Measurements from ENCODE around the gene EDIL3.

The EDIL3 gene, protein sequence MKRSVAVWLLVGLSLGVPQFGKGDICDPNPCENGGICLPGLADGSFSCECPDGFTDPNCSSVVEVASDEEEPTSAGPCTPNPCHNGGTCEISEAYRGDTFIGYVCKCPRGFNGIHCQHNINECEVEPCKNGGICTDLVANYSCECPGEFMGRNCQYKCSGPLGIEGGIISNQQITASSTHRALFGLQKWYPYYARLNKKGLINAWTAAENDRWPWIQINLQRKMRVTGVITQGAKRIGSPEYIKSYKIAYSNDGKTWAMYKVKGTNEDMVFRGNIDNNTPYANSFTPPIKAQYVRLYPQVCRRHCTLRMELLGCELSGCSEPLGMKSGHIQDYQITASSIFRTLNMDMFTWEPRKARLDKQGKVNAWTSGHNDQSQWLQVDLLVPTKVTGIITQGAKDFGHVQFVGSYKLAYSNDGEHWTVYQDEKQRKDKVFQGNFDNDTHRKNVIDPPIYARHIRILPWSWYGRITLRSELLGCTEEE

DNA sequence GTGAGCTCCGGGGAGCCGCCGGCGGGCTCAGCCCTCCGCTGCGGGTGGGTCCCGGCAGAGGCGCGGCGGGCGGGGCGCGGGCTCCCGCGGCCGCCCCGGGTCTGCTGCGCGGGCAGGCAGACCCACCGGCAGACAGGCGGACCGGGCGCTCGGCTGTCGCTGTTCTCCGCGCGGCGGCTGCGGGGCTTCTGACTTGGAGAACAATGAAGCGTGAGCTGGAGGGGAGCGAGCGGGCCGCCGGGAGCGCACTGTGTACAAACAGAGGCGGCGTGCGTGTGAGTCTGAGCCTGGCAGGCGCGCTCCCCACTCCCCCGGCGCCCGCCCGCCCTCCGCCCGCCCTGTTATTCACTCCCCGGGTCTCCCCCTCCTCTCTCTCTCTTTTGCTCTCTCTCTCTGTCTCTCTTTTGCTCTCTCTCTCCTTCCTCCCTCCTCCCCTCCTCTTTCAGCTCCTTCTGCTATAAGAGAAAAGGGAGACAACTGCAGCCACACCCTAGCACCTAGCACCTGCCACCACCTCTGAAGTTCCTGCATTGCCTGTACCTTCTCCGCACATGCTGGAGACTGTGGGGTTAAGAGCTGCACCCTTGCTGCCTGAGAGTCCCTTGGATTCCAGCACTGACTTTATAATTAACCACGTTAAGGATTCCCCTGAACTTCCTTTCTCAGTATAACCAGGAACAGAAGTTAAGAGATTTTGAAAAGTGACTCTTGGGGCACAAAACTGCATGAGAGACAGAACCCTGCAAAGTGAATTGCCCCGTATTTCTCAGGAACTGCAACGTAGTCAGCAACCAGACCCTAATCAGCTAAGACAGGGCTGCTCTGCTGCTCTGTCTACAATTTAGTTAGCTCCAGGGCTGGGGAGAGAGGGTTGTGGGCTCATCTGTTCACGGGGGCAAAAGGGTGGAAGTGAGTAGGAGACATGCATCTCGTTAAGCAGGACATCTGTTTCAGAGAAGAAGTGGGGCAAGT lies at the start of gene EDIL3:
EDIL3 (minus strand) TSS at position 277 of the 972 bp plus-strand sequence. CDS start 506 bp downstream, outside the sequence.
- no peak for DNase-seq (ENCODE audit: low spot score)

DNA sequence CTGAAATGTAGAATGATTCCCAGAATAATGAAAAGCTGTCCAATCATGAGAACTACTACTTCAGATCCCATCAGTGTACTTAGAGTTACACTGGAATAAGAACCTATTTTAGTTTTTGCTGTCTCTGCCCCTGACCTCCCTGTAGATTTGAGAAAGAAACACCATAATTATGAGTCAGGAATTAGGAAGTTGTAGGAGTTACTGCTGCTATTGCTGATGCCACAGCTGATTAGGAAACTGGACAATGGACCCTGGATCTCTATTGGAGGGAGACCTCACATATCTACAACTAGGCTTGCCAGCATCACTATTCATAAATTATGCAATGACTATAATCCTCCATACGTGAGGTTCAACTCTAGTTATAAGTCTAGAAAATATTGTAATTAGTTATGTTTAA lies 48.8 kb upstream of the EDIL3 start:
- no peak for DNase-seq (ENCODE audit: low spot score)

DNA sequence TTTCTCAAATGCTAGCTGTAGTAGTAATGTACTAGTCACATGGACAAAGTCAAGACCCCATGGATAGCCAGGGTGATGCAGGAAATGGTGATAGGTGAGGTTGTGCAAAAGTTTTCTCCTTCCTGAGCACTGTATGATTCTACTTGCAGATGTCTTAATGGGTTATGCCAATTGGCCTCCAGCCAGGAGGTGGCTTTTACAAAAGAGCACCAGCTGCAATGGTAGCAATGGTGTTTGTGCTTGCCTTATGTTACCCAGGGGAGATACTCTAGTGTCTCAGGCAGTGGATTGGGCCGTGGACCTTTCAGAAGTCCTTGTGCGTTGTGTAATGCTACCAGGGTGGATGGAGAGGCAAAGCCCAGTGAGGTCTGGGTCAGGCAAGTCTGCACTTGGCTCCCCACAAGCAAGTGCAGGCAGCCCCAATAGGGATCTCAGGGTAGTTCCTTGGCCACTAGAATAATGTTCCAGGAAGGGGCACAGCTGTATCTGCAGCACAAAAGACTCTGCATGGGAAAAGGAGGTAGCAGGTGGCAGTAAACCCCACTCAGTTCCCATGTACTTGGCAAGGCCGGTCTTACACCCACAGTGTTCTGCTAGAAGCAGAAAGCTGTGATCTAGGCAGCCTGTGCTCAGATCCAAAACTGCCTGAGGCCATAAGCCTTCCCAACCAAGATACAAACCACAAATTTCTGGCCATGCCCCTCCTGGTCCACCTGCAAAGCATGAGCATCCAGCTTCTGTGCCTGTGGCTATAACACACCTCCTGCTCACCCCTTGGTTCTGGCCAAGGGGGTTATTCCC lies 46.4 kb upstream of the EDIL3 start:
- no peak for DNase-seq (ENCODE audit: low spot score)

DNA sequence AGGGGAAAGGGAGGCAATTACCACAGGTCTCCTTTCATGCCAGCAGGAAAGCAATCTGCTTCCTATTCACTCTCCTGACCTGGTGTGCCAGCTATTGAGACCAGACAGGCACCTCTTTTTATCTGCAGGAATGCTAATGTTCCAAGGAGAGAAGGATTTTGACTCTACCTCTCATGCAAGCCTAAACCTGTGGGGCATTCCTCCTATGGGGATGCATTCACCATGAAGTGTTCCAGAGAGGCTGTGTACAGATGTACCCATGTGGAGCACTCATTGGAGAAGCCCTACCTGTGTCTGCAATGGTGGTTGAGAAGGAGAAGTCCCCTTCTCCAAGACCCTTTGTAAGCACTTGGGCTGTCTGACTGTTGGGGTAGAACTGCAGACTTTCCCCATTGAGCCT lies 45.4 kb upstream of the EDIL3 start:
- DNase-seq (ENCODE audit: low spot score), result no peak

DNA sequence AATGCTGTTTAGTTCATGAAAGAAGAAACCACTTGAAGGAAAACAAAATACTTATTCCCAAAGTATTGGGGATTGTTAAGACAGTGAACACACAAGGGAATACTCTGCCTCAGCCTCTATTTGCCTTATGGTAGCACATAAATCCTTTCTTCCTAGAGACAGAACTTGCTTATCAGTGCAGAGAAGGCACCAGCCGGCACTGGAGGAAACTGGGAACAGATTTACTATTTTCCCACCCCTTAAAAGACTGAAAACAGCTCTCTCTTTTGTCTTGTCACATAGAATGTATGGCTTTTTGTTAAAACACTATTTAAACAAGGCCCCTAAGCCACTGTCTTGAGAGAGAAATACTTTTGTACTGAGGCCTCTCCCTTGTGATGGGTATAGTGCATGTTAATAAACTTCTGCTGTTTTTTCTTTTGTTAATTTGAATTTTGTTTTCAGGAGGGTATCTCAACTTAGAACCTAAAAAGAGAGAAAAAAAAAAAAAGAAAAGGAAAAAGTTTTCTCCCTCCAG lies 40.7 kb upstream of the EDIL3 start:
- no peak for DNase-seq (ENCODE audit: low spot score)

DNA sequence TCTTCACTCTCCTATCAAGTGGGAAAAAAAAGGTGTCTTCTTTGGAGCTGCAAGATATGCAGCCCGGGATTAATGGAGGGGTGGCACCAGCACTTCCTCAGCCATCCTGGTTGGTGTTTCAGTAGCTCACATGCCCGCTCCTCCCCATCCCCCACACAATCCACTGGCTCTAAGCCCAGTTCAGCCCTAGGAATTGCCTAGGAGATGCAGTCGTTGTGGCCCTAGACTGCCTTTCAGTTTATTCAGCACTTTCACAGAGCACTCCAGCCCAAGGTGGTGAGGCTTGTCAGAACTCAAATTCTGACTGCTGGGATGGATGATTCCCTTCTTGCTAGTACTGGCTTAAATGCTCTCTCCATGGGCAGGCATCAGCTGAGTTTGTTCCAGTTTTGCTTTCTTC lies 35.1 kb upstream of the EDIL3 start:
- DNase-seq (ENCODE audit: low spot score), result no peak

DNA sequence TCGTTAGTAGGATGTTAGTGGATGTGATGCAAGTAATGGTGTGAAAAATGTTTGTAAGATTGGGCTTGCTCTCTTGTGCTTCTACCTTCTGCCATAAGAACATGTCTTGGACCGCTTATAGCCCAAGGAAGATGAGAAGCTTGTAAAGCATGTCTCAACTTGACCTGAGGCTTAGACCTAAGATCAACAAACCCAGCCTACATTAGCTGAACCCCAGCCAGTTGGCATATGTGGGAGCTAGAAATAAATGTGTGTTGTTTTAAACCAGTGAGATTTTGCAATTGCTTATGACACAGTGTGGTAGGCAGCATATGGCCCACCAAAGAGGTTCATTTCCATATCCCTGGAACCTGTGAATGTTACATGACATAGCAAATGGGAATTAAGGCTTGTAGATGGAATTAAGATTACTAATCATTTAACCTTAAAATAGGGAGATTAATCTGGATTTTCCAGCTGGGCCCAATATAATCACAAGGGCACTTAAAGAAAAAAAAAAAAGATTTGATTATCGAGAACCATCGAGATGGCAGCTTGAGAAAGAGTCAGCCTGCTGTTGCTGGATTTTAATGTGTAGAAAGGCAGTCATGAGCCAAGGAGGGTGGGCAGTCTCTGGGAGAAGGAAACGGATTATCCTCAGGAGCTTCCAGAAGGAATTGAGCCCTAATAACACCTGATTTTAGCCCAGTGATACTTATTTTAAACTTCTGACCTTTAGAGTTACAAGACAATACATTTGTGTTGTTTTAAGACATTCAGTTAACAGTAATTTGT lies 27.3 kb upstream of the EDIL3 start:
- no peak for DNase-seq (ENCODE audit: low spot score)

DNA sequence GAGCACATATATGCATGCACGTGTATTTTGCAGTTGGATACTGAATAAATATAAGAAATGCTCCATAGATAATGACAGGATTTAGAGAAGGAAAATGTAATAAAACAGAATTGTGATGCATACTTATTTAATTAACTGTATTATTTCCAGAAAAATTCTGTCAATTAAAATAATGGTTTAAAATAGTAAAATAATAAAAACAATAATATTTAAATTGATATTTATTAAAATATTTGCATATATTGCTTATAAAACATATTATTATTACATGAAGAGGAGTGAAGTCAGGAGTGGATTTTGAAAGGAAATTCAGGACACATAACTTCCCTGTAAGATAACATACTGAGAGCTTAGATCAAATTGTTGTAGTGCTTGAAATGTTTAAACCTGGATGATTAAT lies 21.4 kb upstream of the EDIL3 start:
- DNase-seq (ENCODE audit: low spot score), result no peak

DNA sequence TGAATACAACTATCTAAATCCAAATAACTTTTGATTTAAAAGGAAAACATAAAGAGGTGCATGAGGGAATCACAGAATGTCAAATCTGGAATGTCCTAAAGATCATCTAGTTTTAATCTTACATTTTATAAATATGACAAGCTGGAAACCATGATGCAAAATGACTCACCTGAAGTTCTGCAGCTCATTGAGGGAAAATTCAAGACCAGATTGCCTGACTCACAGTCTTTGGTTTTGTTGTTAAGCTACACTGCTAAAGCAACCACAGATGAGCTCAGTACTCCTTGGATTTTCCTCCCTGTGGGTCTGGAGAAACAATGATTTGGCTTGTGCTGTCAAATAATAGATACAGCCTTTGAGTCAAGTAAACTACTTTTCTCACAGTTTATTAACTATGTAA lies 19.1 kb upstream of the EDIL3 start:
- no peak for DNase-seq (ENCODE audit: low spot score)

DNA sequence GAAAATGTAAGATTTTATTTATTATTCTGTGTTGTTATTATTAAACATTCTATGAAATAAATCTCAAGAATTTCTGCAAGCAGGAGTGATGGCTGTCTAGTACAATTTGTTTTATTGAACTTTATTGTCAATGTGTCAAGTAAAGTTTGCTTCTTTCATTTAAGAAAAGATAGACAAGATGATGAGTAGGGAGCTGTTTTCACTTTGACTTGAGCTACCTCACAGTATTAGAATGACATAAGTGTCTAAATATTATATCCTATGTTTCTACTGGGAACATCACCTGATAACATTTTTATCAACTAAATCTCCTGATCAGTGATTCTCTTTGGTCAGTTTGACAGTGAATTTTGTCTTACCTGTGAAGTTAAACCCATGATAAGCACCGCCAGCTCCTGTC lies 12.7 kb upstream of the EDIL3 start:
- DNase-seq (ENCODE audit: low spot score), result no peak

DNA sequence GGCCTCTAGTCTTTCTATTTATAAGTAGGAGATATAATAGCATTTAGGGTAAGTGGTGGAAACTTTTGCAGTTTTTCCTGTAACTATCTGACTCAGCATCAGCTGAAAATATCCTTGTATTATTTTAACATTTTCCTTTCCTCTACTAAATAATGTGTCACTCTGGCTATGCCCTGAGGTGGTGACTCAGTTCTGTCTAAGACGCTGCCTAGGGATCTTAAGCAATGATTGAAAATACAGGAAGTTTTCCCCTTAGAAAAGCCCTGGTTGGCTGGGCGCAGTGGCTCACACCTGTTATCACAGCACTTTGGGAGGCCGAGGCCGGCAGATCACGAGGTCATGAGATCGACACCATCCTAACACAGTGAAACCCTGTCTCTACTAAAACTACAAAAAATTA lies 9.3 kb upstream of the EDIL3 start:
- DNase-seq (ENCODE audit: low spot score), result no peak

DNA sequence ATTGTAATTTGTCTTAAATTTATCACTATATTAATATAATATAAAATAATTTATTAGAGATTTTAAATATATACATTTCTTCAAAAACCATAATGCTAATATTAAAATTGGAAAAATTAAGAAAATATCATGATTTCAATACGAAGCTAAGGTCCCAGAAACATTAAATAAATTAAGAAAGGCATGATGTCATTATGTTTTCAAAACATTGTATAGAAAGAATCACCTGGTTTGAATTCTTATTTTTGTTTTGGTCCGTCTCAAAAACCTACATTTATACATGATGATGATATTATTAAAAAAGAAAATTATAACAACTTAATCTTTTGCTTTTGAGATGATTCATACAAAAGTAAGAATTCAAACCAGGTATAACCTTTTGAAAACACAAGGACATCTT lies 8.2 kb upstream of the EDIL3 start:
- DNase-seq (ENCODE audit: low spot score), result no peak

DNA sequence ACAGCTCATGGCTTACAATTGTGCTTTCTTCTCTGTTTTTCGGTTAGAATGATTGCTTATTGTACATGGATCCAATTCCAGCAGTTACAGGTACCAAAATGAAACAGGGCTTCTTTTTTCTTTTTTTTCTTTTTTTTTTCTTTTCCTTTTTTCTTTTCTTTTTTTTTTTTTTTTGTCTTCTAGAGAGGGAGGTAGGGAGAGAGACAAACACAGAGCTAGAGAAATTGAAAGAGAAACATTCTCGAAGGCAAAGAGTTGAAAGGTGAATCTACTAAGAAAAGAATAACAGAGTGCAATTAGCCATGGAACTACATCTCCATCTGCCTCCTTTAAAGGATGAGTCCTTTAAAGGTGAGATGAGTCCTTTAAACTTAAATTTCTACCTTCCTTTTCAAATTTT lies 1.0 kb upstream of the EDIL3 start:
- DNase-seq (ENCODE audit: low spot score), result no peak

DNA sequence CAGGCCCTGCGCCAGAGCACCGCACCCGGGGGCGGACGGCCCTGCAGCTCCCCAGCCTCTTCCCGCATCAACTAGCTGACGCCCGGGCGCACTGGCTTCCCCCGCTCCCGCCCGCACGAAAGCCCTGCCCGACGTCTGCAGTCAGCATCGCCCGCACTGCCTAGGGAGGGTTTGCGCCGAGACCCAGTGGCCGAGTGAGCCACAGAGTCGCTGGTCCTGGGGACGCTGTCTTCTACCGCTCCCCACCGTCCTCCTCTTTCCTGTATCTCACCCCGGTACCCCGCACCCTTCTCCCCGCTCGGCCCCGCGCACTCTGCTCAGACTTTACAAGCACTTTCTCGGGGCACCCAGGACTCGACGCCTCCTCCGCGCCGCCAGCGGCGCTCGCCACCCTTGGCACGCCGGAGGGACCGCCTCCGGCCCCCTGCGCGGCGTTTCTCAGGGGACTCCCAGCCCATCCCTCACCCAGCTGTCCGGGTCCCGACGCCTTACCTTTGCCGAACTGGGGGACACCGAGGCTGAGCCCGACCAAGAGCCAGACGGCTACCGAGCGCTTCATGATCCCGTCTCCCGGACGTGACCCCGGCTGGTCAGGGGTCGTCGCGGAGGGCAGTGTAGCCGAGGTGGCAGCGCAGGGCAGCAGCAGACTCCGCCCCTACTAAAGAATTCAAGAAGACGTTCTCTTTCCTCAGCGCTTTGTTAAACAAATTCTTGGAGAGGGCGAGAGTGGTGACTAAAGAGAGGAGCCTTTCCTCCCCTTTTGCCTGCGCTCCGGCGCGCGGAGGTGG lies 670 bp downstream of the EDIL3 start:
- no peak for DNase-seq (ENCODE audit: low spot score)

DNA sequence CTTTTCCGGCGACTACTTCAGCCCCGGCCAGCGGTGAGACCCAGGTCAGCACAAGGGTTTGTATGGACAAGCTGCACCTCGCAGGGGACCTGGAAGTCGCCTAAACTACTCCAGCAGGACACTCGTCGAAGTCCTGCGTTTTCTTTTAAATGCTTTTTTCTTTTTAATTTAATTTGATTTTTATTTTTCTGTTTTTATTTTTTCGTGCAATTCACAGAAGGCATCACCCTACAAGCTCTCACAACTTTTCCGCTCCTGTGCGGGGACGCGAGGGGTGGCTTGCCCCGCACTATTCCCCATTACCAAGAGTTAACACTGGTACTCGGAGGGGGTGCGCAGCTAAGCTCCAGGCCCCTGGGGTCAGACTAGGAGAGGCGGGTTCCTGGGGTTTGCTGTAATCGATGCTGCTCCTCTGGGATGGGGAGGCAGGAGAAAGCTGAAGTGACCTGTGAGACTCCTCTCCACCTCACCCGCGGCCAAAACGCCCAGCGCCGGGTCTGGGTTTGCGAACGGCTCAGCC lies 1.3 kb downstream of the EDIL3 start:
- no peak for DNase-seq (ENCODE audit: low spot score)

DNA sequence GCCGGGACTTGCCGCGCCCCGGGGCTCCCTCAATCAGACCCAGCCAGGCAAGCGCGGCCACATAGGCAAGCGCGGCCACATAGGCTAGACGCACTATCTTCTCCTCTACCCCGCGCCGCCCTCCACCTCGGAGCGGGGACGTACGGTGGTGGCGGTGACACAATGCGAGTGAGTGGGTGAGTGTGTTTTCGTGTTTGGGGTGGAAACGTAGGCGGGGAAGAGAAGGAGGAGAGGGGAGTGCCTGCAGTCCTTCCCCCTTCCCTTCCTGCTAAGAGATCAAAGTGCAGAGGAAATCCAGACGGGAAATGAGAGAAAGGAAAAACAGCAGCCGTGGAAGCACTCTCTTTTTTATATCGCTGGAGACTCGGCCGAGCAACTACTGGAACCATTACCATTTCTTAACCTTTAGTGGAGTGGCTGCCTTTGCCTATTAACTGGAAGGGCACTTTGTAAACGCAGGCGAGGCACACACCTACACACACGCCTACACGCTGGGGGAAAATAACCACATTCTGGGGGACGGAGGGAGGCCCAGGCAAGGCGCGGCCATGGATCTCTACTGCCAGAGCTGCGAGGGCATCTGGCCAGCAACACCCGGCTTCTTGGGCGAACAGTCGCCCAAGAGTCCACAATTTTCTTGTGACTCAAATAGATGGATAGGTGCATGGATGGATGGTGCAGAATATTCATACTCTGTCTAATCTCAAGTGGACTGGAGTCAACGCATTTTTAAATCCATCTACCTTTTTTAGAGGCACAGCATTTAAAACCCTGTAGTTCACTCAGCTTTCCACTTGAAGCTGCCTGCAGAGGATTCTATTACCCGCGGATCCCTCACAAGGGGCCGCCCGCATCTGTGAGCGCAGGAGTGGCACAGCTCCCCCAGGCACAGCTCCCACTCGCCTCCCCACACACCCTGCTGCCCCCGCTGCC lies 2.1 kb downstream of the EDIL3 start:
- no peak for DNase-seq (ENCODE audit: low spot score)

DNA sequence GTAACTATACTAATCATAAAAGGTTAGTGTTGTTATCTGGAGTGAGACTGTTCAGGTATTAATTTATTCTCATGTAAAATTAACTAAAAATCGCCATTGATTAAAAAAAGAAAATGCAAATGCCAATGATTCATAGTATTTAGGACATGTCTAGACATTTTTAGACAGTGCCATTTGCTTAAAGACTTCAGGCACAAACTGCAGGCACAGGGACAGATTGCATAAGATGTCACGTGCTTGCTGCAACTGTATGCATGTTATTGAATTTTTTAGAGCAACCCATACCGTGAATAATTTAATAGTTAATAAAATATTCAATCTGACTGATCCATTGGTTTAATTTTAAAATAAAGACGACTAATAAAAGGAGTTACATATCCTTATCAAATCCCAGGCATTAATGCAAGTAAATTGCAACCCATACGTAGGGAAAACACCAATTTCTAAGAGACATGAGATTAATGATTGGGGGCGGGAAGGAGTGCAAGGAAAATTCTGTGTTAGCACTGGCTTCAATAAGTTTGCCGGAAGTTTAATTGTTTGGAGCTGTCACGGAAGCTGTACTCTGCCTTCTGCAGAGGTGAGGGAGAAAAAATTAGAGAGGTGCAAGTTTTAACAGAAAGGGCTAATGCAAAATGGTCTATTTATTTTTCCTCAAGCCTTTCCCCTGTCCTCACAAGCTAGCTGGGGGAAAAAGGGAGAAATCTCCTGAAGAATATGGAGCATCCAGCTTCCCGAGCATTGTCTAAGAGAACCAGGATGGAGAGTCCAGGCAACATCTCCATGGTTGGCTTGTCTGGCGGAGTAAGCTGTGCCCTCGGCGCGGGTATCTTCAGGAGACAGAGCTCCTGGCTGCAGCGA lies 2.9 kb downstream of the EDIL3 start:
- no peak for DNase-seq (ENCODE audit: low spot score)

DNA sequence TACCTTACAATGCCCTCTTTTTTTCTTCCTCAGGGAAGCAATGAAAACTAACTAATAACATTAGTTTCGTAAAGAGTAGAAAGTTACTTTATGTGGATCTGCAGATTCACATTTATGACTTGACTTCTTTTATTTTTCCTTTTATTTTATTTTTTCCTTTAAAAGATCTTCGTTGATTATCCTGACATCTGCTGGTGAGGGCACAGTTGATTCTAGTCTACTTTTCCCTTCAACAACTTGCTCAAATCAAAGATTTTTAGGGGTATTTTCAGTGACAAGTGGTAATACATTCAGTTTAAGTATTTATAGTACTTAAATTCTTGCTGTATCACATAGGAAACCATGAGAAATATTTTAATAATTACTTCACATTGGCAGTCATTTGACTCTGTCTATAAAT lies 4.9 kb downstream of the EDIL3 start:
- no peak for DNase-seq (ENCODE audit: low spot score)

Data from CD4-positive, alpha-beta T cell treated with Interleukin-6 at 100 ng/mL for 8 hours (primary cell).